22Rv1 (cell line): Measurements from ENCODE around the gene STARD3.

Source experiments
- ZFX ChIP-seq: fragments of 450-650 bp; IDR thresholded peaks from 2 replicates; pipeline ENCODE4 v1.6.1; 2017; ENCODE audit warnings: antibody characterized with exemption, borderline replicate concordance
- TF ChIP-seq, protein P1 (sequence below): fragments of 450-650 bp; IDR thresholded peaks from 2 replicates; pipeline ENCODE4 v1.5.1; 2017; ENCODE audit warnings: mild to moderate bottlenecking

DNA sequence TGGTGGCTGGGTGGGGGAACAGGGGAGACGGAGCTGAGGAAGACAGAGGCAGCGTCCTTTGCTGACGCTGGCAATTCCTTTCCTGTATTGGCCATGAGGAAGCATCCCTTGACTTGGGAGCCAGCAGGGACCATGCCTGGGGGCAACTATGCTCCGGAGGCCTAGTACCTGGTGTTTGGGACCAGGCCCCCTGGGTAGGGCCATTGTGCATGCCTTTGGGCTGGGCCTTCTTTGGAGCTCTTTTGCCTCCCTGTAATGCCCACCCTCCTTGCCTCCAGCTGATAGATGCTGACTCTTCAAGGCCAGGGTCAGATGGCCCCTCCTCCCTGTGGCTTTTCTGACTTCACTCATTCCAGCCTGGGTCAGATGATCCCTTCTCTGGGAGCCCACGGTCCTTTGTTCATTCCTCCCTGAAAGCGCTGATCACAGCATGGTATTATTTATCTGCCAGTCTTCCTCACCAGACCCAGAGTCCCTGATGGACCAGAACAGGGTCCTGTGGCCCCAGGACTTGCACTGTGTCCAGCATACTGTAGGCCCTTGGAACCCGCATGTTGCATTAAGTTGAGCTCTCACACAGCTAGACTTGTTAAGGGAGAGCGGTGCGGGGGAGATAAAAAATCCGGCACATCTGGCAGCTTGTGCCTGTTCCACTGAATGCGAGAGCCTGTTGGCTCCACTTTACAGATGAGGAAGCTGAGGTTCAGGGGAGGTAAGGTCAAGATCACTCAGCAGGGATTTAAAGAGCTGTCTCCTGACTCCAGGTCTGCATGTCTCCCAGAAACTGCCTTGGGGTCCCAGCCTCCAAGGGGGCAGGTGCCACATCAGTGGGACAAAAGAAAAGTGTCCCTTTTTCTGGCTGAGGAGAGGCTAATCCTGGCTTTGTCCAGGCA, 2.9 kb downstream of the STARD3 start:
- TF ChIP-seq, protein P1, sequence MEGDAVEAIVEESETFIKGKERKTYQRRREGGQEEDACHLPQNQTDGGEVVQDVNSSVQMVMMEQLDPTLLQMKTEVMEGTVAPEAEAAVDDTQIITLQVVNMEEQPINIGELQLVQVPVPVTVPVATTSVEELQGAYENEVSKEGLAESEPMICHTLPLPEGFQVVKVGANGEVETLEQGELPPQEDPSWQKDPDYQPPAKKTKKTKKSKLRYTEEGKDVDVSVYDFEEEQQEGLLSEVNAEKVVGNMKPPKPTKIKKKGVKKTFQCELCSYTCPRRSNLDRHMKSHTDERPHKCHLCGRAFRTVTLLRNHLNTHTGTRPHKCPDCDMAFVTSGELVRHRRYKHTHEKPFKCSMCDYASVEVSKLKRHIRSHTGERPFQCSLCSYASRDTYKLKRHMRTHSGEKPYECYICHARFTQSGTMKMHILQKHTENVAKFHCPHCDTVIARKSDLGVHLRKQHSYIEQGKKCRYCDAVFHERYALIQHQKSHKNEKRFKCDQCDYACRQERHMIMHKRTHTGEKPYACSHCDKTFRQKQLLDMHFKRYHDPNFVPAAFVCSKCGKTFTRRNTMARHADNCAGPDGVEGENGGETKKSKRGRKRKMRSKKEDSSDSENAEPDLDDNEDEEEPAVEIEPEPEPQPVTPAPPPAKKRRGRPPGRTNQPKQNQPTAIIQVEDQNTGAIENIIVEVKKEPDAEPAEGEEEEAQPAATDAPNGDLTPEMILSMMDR, result no peak
- no peak for TF ChIP-seq ZFX
